AG04449 (cell line): ENCODE results near the gene ATAD1.
A peak's percentile ranks its signal among the peaks of the same experiment; 100 is the strongest.

ENCODE experiments used
- CTCF ChIA-PET: fragments of 350-600 bp; formaldehyde crosslinking; extraction: SDS; loops from one replicate; lab custom pipeline; 2021; ENCODE audit warnings: antibody characterized with exemption; lab: Yijun Ruan, JAX
- POLR2A ChIA-PET: fragments of 400-600, 350-600 bp; formaldehyde crosslinking; extraction: SDS; loops from one replicate; lab custom pipeline; 2020; ENCODE audit warnings: antibody characterized with exemption, inconsistent platforms; lab: Yijun Ruan, JAX
- DNase-seq: peaks from one replicate; pipeline ENCODE4 v3.0.0-alpha.2; 2010; ENCODE audit warnings: low read depth, low spot score
- H3K4me3 ChIP-seq: 2 replicates; pipeline ENCODE4 v1.5.1; 2011; ENCODE audit warnings: low read depth, mild to moderate bottlenecking, control low read depth, low read length
- CTCF ChIP-seq: IDR thresholded peaks from one replicate; pipeline ENCODE4 v1.5.1; 2011; ENCODE audit warnings: mild to moderate bottlenecking, moderate library complexity, low read length, control low read depth, inconsistent platforms; ENCODE audit not compliant: insufficient read depth; ENCODE audit errors: missing control alignments

Gene ATAD1

GRCh38 chr10:87827681-87828080, 9.7 kb upstream of the ATAD1 start:
- ChIA-PET CTCF (interaction anchor here (1.4 kb wide), 1 partner anchor 10 kb away, joined by 4 read pairs; no protein-coding TSS in a partner anchor), POLR2A (no interaction called here)
- no peak overlapping the region for H3K4me3 ChIP-seq
- DNase-seq, result no peak
- TF ChIP-seq CTCF, result no peak

GRCh38 chr10:87826653-87827052, 8.6 kb upstream of the ATAD1 start:
- POLR2A ChIA-PET, result no interaction called here
- no peak for TF ChIP-seq CTCF
- CTCF ChIA-PET, result interaction anchor here (1.0 to 1.6 kb wide), 3 partner anchors 12 to 756 kb away, joined by 3 to 4 read pairs (median 3); partner anchors contain the start of gene RNLS

GRCh38 chr10:87819289-87819585, 1.2 kb upstream of the ATAD1 start:
- no peak for DNase-seq
- H3K4me3 ChIP-seq, result no peak overlapping the region
- ChIA-PET POLR2A (no interaction called here), CTCF (interaction anchor here (1.0 to 1.7 kb wide), 7 partner anchors 9 to 733 kb away, joined by 3 to 5 read pairs (median 4); no protein-coding TSS in a partner anchor)
- no peak for TF ChIP-seq CTCF

More at GRCh38 chr10:87826653-87827052, 8.6 kb upstream of the ATAD1 start:
- no peak overlapping the region for H3K4me3 ChIP-seq
- DNase-seq, result no peak

GRCh38 chr10:87818505-87819288, 671 bp upstream of the ATAD1 start:
- POLR2A ChIA-PET, result interaction anchor here (0.5 to 1.2 kb wide), 2 partner anchors 11 to 29 kb away, joined by 3 read pairs; no protein-coding TSS in a partner anchor
- CTCF ChIA-PET, result interaction anchor here (0.6 to 1.7 kb wide), 9 partner anchors 10 to 736 kb away, joined by 3 to 6 read pairs (median 3); no protein-coding TSS in a partner anchor
- TF ChIP-seq CTCF, result no peak
- peak overlapping the region; percentile 89 for H3K4me3 ChIP-seq
- DNase-seq, result no peak

- H3K4me3 ChIP-seq, result peak overlapping the region; percentile 89
- TF ChIP-seq CTCF, result no peak
- ChIA-PET CTCF (interaction anchor here (1.2 kb wide), 1 partner anchor 15 kb away, joined by 6 read pairs; no protein-coding TSS in a partner anchor), POLR2A (no interaction called here)
- no peak for DNase-seq
Observed at GRCh38 chr10:87816898-87817608, 973 bp downstream of the ATAD1 start.

GRCh38 chr10:87816163-87816897, 1.7 kb downstream of the ATAD1 start:
- DNase-seq, result no peak
- POLR2A ChIA-PET, result no interaction called here
- H3K4me3 ChIP-seq, result no peak overlapping the region; the same call in 1 of the 2 replicates
- TF ChIP-seq CTCF, result no peak
- CTCF ChIA-PET, result no interaction called here
